Esophagus squamous epithelium (tissue), 4 donors: ENCODE results near the gene MCEE.

ENCODE experiments used
- POLR2A ChIP-seq, 4 donors: fragments of 450-650 bp; IDR thresholded peaks; one replicate each; pipeline ENCODE4 v1.6.1; 2017; ENCODE audit warnings: antibody characterized with exemption in 4 of 4, mild to moderate bottlenecking in 4 of 4, moderate library complexity in 3 of 4
- TF ChIP-seq, protein P1 (sequence below), 6 experiments: fragments of 450-650 bp in 4 of 6; fragments of 200-600 bp in 2 of 6; sonication (generic) in 2 of 6; IDR thresholded peaks; one replicate each; pipeline ENCODE4 v1.5.1; 2016 to 2019; ENCODE audit warnings: antibody characterized with exemption in 6 of 6, mild to moderate bottlenecking in 4 of 6, moderate library complexity in 4 of 6

DNA sequence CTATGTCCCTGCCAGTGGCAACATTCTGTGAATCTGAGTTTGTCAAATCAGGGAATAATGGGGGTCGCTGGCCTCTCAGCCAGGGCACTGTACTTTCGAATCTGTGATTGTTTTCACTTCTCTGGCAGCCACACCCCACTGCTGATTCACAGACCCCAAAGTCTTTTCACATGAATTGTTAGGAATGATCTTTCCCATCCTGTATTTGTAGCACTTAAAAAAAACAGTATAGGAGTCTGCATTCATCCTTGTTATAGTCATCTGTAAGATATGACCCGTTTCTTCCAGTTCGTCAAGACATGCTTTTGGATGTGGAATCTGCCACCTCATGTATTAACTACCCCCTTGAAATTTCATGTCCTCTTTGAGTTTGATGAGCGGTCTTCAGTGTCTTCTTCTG is 60.7 kb downstream of the MCEE start:
- TF ChIP-seq POLR2A (IDR thresholded peaks at IDR 0.05) = no peak
- TF ChIP-seq, protein P1, sequence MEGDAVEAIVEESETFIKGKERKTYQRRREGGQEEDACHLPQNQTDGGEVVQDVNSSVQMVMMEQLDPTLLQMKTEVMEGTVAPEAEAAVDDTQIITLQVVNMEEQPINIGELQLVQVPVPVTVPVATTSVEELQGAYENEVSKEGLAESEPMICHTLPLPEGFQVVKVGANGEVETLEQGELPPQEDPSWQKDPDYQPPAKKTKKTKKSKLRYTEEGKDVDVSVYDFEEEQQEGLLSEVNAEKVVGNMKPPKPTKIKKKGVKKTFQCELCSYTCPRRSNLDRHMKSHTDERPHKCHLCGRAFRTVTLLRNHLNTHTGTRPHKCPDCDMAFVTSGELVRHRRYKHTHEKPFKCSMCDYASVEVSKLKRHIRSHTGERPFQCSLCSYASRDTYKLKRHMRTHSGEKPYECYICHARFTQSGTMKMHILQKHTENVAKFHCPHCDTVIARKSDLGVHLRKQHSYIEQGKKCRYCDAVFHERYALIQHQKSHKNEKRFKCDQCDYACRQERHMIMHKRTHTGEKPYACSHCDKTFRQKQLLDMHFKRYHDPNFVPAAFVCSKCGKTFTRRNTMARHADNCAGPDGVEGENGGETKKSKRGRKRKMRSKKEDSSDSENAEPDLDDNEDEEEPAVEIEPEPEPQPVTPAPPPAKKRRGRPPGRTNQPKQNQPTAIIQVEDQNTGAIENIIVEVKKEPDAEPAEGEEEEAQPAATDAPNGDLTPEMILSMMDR (IDR thresholded peaks at IDR 0.05) = no peak
